Superior temporal gyrus (tissue), 1 donor: ENCODE data around the gene GPR85.
"Not testable (repeated sequence)": the region's sequence is repeated elsewhere in the genome, so short reads cannot be mapped to it uniquely, and the experiment has no call there.

Source experiments
- DNase-seq: peaks from one replicate; pipeline ENCODE4 v3.0.0-alpha.2; 2016; ENCODE audit errors: extremely low spot score

The GPR85 gene, protein sequence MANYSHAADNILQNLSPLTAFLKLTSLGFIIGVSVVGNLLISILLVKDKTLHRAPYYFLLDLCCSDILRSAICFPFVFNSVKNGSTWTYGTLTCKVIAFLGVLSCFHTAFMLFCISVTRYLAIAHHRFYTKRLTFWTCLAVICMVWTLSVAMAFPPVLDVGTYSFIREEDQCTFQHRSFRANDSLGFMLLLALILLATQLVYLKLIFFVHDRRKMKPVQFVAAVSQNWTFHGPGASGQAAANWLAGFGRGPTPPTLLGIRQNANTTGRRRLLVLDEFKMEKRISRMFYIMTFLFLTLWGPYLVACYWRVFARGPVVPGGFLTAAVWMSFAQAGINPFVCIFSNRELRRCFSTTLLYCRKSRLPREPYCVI

GRCh38 chr7:113086431-113086888, at the start of gene GPR85:
Gene GPR85 (minus strand): TSS chr7:113086827. CDS start chr7:113084721, 2,106 bp downstream.
- peak; percentile 43 for DNase-seq

DNA sequence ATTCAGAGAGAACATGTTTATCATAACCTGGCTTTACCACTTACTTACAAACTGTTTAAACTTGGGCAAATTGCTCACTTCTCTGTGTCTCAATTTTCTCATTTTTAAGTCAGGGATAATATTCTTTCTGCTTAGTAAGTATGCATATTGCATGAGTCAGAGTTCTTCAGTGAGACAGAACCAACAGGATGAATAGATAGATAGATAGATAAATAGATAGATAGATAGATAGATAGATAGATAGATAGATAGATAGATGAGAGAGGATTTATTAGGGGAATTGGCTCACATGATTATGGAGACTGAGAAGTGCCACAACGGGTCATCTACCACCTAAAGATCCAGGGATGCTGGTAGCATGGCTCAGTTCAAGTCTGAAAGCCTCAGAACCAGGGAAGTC, 47.4 kb upstream of the GPR85 start:
- DNase-seq, result no peak

DNA sequence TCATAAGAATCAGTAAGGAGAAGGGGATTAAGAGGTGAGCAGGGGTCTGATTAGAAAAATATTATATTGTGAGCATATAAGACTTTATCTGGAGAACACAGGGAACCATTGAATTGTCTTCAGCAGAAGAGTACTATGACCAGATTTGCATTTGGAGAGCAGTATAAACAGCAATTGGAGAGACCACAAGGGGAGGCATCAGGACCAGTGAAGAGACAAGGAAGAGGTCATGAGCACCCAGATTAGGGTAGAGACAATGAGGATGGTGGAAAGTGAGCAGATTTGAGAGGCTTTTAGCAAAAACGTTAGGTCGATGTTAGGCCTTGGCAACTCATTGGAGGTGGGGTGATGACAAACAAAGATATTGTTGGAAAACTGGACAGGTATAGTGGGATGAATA, 44.7 kb upstream of the GPR85 start:
- no peak for DNase-seq

- DNase-seq, result no peak
These were observed 41.4 kb upstream of the GPR85 start for GRCh38 chr7:113128031-113128430.

- DNase-seq, result no peak
These were observed 39.1 kb upstream of the GPR85 start for GRCh38 chr7:113125728-113126127.

- no peak for DNase-seq
These were observed 36.1 kb upstream of the GPR85 start for GRCh38 chr7:113122744-113123143.

- DNase-seq, result no peak
These were observed 34.0 kb upstream of the GPR85 start for GRCh38 chr7:113120647-113121046.

DNA sequence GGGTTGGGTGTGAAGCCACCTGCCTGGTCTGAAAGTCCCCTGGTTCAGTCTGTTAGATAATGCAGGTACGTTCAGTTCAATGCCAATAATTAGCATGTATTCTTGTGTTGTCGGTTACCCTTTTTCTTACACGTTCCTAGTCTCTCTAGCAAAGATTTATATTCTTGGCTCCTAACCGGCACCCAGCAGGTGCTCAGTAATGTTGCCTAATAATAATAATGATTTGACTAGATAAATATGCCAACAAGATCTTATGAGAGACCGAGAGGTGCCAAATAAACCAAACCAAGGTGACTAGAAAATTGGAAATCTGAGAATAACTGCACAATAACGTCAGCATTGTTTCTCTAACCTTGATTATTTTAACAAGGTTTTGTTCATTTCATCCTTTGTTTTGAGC, 32.8 kb upstream of the GPR85 start:
- no peak for DNase-seq

DNA sequence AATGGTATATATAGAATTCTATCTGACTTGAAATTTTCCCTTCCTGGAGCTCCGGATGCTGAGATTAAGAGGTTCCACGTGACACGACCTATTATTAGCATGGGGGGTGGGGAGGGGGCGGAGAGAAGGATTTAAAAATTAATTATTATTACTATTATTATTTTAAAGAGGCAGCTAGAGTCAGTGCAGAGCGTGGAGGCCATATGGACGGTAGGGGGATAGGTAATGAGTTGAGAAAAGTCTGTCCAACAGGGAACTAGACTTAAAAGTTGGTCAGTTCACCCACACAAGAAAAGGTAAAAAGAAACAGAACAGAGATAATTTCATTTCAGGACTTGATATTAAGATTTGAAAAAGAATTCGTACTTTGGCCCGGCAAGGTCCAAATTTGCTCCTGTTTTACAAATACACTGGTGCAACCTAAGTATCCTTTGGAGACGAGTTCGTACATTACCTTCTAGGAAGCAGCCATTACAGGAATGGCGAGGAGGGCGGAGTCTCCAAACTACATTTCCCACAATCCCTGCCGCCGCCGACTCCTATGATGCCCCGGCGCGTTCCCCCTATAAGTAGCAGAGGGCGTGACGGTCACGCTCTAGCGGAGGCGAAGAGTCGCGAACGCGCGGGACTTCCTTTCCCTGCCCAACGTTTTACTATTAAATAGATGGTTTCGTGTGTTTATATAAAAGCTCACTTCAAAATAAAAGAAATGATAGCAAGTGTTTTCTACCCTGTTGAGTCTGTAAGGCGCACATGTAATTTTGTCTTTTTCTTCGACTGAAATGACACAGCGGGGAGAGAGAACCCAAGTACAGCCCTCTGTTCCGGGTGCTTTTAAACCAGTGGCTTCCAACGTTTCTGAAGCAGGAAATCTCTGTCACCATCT, 31.7 kb upstream of the GPR85 start, which contains the start of gene SMIM30:
Gene SMIM30 (minus strand): TSS at position 481 of the 886 bp plus-strand sequence. CDS start 976 bp downstream, outside the sequence.
- peak; percentile 97 for DNase-seq

DNA sequence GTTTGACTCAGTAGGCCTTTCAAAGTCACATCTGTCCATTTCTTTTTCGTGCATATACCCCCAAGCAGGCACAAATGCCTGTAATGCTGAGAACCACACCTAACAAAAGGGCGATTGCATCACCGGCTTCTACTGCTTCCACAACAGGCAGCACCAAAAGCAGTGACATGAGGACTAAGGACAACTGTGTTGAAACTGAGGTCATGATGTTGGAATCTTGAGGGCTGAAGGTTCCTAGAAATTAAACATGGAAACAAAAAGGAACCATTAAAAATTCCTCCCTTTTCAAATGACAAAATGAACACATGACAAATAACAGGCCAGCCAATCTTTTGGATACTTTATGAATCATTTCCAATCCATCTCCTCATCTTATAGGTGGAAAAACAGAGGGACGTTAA, 30.7 kb upstream of the GPR85 start:
- DNase-seq, result not testable (repeated sequence)

DNA sequence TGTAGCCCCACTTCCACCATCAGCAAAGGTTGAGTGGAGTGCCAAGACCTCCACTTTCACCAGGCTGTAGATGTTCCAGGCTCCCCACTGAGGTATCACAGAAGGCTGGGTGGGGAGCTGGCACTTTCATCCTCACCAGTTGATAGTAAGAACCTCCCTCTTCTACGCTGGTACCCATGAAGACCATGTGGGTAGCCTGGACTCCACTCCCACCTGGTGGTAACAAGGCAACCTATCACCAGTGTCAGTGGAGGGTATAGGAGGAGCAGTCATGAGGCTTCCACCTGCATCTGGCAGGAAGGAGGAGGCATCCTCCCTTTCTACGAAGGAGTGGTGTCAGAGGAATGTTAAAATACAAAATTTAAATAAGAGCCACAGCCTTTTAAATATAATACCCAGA, 27.3 kb upstream of the GPR85 start:
- no peak for DNase-seq

DNA sequence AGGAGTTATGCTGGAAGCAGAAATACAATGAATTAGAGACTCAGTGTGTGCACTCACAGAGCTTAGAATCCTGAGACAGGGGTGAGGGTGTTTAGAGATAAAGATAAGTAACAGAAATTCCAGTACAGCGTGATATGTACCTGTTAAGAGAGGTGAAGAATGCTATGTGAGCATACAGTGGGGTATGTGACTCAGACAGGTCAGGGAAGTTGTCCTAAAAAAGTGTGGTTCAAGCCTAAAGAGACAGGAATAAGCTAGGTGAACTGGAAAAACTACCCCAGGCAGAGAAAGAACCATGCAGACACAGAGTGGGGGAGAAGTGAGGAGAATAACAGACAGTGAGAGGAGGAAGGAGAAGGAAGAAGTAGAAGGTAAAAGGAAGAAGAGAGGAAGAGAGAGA, 23.1 kb upstream of the GPR85 start:
- DNase-seq, result no peak

DNA sequence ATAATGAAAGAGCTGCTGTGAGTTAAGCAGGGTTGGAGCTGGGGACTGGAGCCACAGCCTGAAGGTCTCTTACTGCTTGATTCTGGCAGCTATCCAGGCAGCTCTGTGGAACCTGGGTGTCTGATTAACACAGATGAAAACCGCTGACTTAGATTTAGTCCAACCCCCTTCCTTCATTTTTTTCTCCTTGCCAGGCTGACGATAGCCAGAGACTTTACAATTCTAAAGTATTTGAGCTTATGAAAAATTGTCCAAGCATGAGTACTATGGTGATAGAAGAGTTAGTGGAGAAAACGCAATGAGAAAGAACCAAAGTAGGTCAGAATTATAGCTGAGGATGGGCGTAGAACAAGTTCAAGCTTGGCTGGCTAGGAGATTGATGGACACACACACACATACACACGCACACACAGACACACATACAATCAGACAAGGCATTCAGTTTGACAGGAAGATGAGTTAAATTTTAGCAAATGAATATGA, 13.5 kb upstream of the GPR85 start:
- no peak for DNase-seq

DNA sequence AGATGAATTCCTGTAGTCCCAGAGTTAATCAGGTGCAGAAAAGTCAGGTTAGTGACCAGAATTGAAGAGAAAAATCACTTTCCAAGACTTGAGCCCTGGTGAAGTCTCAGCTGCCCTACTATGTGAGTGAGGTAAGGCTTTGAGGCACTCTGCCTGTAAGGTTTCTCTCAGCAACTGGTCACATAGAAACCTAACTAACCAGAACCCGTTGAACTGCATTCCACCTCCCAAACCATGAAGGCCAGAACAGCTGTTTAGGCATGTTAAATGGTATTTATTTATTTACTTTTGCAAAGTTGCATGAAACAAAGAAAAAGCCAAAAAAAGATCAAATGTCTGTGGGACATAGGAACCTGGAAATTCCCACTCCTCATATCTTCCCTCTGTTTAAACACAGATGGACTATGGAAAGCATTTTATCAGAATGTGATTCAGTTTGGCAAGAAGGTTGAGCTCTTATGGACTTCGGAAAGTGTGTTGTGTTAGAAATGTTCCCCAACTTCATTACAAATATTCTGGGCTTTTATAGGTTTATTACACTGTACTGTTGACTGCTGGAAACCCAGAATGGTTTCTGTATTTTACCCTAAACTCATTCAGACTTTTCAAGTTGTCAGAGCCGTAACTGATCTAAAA, 12.8 kb upstream of the GPR85 start:
- no peak for DNase-seq

DNA sequence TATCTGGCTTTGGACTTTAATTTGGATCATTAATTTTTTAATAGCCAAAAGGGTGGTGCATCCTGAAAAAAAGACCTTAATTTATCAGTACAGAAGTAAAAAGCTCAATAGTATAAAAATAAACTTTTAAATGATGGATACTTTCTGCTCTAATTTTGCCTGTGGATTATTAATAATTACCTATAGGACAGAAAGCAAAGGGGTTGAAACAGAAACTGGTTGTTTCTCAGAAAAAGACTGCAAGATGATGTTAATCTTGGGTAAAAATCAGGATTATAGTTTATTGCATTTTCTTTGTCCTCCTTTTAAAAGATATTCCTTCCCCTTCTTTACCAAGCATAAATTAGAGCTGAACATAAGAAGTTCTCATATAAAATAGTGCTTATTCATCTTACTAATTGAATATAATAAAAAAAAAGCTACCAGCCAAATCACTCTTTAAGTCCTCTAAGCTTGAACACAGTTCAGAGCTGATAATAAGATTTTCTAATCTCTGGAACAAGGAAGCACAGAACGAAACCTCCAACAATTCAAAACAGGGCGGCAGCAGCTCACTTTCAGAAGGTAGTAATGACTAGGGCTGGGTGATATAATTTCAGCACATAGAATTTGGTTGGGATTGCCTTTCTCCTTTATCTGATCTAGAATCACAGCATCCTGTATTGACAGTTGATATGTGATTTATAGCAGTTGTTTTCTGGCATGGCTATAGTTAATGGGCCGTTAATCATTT, 8.1 kb upstream of the GPR85 start:
- no peak for DNase-seq

- DNase-seq, result no peak
These were observed 6.9 kb upstream of the GPR85 start for GRCh38 chr7:113093561-113093960.

DNA sequence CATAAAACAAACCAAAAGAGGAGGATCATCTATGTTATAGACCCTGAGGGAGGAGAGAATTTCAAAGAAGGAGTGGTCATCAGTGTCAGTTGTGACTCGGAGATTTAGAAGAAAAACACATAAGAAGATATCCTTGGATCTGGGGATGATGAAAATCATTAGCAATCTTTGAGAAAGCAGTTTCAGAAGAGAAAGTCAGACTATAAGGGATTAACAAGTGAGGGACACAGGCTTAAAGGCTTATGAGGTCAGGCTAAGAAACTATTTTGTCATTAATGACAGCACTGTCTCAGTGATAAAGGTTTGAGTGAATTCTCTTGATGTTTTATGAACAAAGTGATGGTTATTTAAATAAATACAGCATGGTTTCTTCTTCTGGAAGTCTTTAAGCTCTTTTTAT, 6.1 kb upstream of the GPR85 start:
- DNase-seq, result no peak

GRCh38 chr7:113087071-113087998, 708 bp upstream of the GPR85 start:
- peak; percentile 78 for DNase-seq

DNA sequence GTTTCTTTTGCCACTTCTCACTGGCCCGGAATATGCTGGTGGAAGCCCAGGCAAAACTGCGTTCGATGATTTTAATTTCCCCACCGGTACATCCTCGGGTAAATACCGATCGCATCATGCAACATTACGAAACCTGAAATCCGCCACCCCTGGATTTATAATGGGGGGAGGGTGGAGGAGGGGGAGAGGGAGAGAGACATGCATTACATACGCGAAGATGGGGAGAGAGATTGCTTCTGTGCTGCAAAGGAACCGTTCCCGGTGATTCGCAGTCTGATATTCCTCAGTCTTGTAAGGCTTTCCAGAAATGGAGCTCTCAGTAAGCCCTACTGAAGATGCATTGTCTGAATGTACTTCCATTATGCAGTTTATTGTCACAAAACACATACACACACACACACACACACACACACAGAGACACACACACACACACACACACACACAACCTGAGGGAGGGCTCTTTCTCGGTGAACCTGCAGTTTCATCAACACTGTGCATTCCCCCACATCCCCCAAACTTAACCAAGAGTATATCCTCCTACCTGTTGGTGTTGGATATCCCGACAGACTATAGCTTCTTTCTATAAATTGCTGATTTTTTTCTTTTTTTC, 741 bp downstream of the GPR85 start:
- DNase-seq, result peak; percentile 55
